Endothelial cell of umbilical vein (primary cell): Measurements from ENCODE around the gene DISP3. TPM values are rescaled to one million over a fixed set of nuclear protein-coding genes. Genes with fewer than 3 reads are reported as not detected.

ENCODE experiments used
- BruUV-seq: library from RNA; stranded (reverse); fragments of 400-500 nt; replicated peaks from 2 replicates; lab custom pipeline; 2021; lab: Mats Ljungman, UMichigan
- CTCF ChIA-PET: fragments of 300-600, 350-600 bp; sonication (Branson Sonifier 250); formaldehyde crosslinking; loops from one replicate; lab custom pipeline; 2021; ENCODE audit warnings: antibody characterized with exemption, inconsistent platforms; lab: Charles Lee
- POLR2A ChIA-PET: fragments of 300-600, 350-600 bp; sonication (Branson Sonifier 250); formaldehyde crosslinking; loops from one replicate; lab custom pipeline; 2021; ENCODE audit warnings: antibody characterized with exemption, inconsistent platforms; lab: Charles Lee
- DNase-seq: peaks from one replicate; pipeline ENCODE4 v3.0.0-alpha.2; 2011; ENCODE audit warnings: low read depth, low spot score
- FAIRE-seq: peaks from 2 replicates; lab custom pipeline; 2011; peaks lifted over from hg19 to GRCh38; lab: Jason Lieb, UNC
- H2AFZ ChIP-seq: 2 replicates; pipeline ENCODE4 v1.6.0; 2012; ENCODE audit warnings: low read depth, low read length, control low read depth, inconsistent platforms
- H3K27ac ChIP-seq: 2 replicates; pipeline ENCODE4 v1.5.1; 2011; ENCODE audit warnings: low read depth, mild to moderate bottlenecking, control low read depth, low read length, moderate library complexity; ENCODE audit not compliant: insufficient read depth
- H3K27me3 ChIP-seq, 2 experiments: 2 replicates each; pipeline versions ENCODE4 v1.6.0 to v1.6.1; 2011; ENCODE audit warnings: low read length in 2 of 2, mixed read lengths in 1 of 2; ENCODE audit not compliant: control insufficient read depth in 2 of 2, insufficient read depth in 2 of 2
- H3K36me3 ChIP-seq, 2 experiments: 2 replicates in 1 of 2; 3 replicates in 1 of 2; pipeline ENCODE4 v1.5.1; 2011; ENCODE audit warnings: low read length in 2 of 2, mild to moderate bottlenecking in 1 of 2, moderate library complexity in 1 of 2; ENCODE audit not compliant: control insufficient read depth in 2 of 2, insufficient read depth in 2 of 2; ENCODE audit errors: extremely low read depth in 1 of 2
- H3K4me1 ChIP-seq: 3 replicates; pipeline ENCODE4 v1.5.1; 2011; ENCODE audit warnings: mild to moderate bottlenecking, low read length; ENCODE audit not compliant: control insufficient read depth, insufficient read depth; ENCODE audit errors: extremely low read depth
- H3K4me2 ChIP-seq: 2 replicates; pipeline ENCODE4 v1.6.1; 2011; ENCODE audit warnings: low read length, control low read depth, mixed read lengths; ENCODE audit not compliant: insufficient read depth
- H3K4me3 ChIP-seq, 3 experiments: fragments of 200-600 bp in 1 of 3; sonication (generic), shearing (Covaris generic) in 1 of 3; replicated peaks in 1 of 3; 2 replicates each; pipeline ENCODE4 v1.5.1; 2011 to 2016; ENCODE audit warnings: control low read depth in 3 of 3, low read length in 3 of 3, mild to moderate bottlenecking in 2 of 3, inconsistent platforms in 1 of 3, low read depth in 1 of 3, moderate library complexity in 1 of 3; ENCODE audit not compliant: insufficient read depth in 1 of 3
- H3K79me2 ChIP-seq: 2 replicates; pipeline ENCODE4 v1.6.0; 2012; ENCODE audit warnings: low read length, inconsistent platforms; ENCODE audit not compliant: control insufficient read depth, insufficient read depth
- H3K9ac ChIP-seq: replicated peaks from 2 replicates; pipeline ENCODE3; 2011; ENCODE audit warnings: low read length, control low read depth; ENCODE audit not compliant: insufficient read depth; ENCODE audit errors: extremely low read depth
- H3K9me1 ChIP-seq: replicated peaks from 3 replicates; pipeline ENCODE4 v1.6.0; 2011; ENCODE audit warnings: mild to moderate bottlenecking, low read length; ENCODE audit not compliant: control insufficient read depth, insufficient read depth; ENCODE audit errors: extremely low read depth
- H3K9me3 ChIP-seq: replicated peaks from 2 replicates; pipeline ENCODE4 v1.5.1; 2012; ENCODE audit warnings: low read length, inconsistent platforms; ENCODE audit not compliant: control insufficient read depth, insufficient read depth
- H4K20me1 ChIP-seq: replicated peaks from 2 replicates; pipeline ENCODE3; 2011; ENCODE audit warnings: mild to moderate bottlenecking, low read length; ENCODE audit not compliant: control insufficient read depth, insufficient read depth; ENCODE audit errors: extremely low read depth
- CTCF ChIP-seq, 2 donors: IDR thresholded peaks; 1 replicate in 1 of 2; 2 replicates in 1 of 2; pipeline ENCODE4 v1.5.1; 2011; ENCODE audit warnings: low read length in 2 of 2, mild to moderate bottlenecking in 2 of 2, moderate library complexity in 2 of 2, control low read depth in 1 of 2, inconsistent platforms in 1 of 2, low read depth in 1 of 2; ENCODE audit not compliant: insufficient read depth in 1 of 2; ENCODE audit errors: extremely low read depth in 1 of 2
- EZH2 ChIP-seq: IDR thresholded peaks from 2 replicates; pipeline ENCODE4 v1.6.1; 2012; ENCODE audit warnings: borderline replicate concordance, low read depth, mild to moderate bottlenecking, moderate library complexity, low read length, inconsistent platforms; ENCODE audit not compliant: severe bottlenecking
- FOS ChIP-seq: IDR thresholded peaks from 2 replicates; pipeline ENCODE4 v1.6.1; 2011; ENCODE audit warnings: mild to moderate bottlenecking, low read length, moderate library complexity, borderline replicate concordance; ENCODE audit not compliant: insufficient read depth
- GATA2 ChIP-seq: IDR thresholded peaks from 2 replicates; pipeline ENCODE4 v1.7.0; 2011; ENCODE audit warnings: low read depth, mild to moderate bottlenecking, moderate library complexity, mixed read lengths, low read length; ENCODE audit not compliant: insufficient read length, insufficient read depth
- JUN ChIP-seq: IDR thresholded peaks from 2 replicates; pipeline ENCODE4 v1.6.1; 2011; ENCODE audit warnings: borderline replicate concordance, low read depth; ENCODE audit not compliant: insufficient read length, insufficient read depth
- MAX ChIP-seq: IDR thresholded peaks from 2 replicates; pipeline ENCODE4 v1.6.1; 2011; ENCODE audit not compliant: insufficient read depth, insufficient read length
- MYC ChIP-seq: IDR thresholded peaks from one replicate; pipeline ENCODE4 v1.6.1; 2011; ENCODE audit warnings: mild to moderate bottlenecking, low read depth, low read length
- POLR2A ChIP-seq: IDR thresholded peaks from 2 replicates; pipeline ENCODE4 v1.6.1; 2012; ENCODE audit warnings: low read depth, mild to moderate bottlenecking, control low read depth, low read length
- POLR2AphosphoS5 ChIP-seq: IDR thresholded peaks from 2 replicates; pipeline ENCODE4 v1.6.1; 2012; ENCODE audit warnings: low read depth, mild to moderate bottlenecking, control low read depth, low read length, moderate library complexity; ENCODE audit not compliant: insufficient read depth
- dilution Hi-C: fragments of 300-500 bp; cut with MboI; formaldehyde crosslinking; loops from one replicate; pipeline ENCODE4 v1.15.0; 2019; ENCODE audit warnings: low sequenced_read_pairs; ENCODE audit not compliant: extremely low pct_ligation_motif_present
- intact Hi-C: fragments of 100-400 bp; cut with micrococcal nuclease; formaldehyde crosslinking; loops from one replicate; pipeline ENCODE4 v1.10.0; 2022
- polyA plus RNA-seq, 4 experiments: library from polyadenylated mRNA; depleted of rRNA in 3 of 4; stranded (reverse) in 3 of 4; unstranded in 1 of 4; fragments of >200 nt; gene quantifications; 2 replicates each; pipeline versions ENCODE4 v1.2.1 to v1.2.3, GENCODE V29; 2011 to 2012; ENCODE audit warnings: missing spikeins in 1 of 4
- total RNA-seq: library from RNA; stranded (reverse); gene quantifications from 2 replicates; pipeline ENCODE4 v1.2.3, GENCODE V29; 2021

The DISP3 gene
- total and polyA plus RNA-seq, 2 donors (not counting 3 experiments of a cell fraction or from before 2014, with no cell fraction given), result 0.26 to 0.49 TPM

DNA sequence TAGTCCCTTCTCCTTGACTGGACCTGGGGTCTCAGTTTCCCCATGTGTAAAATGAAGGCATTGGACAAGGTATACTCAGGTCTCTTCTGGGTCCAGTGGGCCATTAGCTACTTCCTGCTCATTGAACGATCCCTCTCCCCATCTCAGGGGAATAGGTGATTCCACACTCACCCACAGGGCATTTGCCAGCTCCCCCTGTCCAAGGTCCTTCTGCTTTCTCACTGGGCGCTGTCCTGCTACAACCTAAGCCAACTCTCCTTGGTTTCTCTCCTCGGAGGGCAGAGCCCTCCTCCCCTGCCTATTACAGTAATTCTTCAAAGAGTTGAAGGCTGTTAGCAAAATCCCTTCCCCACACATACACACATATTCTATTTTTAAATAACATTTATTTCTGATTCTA is 16.6 kb downstream of the DISP3 start:
- Histone ChIP-seq H4K20me1 (no peaks in the 10 kb centered on the region), H3K36me3 (no peaks in the 10 kb centered on the region), H2AFZ (no peak overlapping the region), H3K4me3 (no peak overlapping the region), H3K4me2 (no peak overlapping the region), H3K79me2 (no peaks in the 10 kb centered on the region), H3K9ac (no peak overlapping the region), H3K9me3 (no peaks in the 10 kb centered on the region), H3K9me1 (no peaks in the 10 kb centered on the region), H3K27me3 (no peaks in the 10 kb centered on the region), H3K4me1 (no peaks in the 10 kb centered on the region), H3K27ac (no peak overlapping the region)
- no peak for TF ChIP-seq CTCF (IDR thresholded peaks at IDR 0.05; ENCODE audit: extremely low read depth in 1 of 2, insufficient read depth in 1 of 2, low read depth in 1 of 2, low read length in 2 of 2)
- TF ChIP-seq FOS, result no peak
- TF ChIP-seq MAX, result no peak
- no peak for TF ChIP-seq MYC
- BruUV-seq, result no TSS peak
- no peak for DNase-seq
- dilution Hi-C loops (no loop called here), intact Hi-C loops (no loop called here)
- CTCF ChIA-PET, result no interaction called here
- POLR2A ChIA-PET, result no interaction called here
- FAIRE-seq, result no peak

DNA sequence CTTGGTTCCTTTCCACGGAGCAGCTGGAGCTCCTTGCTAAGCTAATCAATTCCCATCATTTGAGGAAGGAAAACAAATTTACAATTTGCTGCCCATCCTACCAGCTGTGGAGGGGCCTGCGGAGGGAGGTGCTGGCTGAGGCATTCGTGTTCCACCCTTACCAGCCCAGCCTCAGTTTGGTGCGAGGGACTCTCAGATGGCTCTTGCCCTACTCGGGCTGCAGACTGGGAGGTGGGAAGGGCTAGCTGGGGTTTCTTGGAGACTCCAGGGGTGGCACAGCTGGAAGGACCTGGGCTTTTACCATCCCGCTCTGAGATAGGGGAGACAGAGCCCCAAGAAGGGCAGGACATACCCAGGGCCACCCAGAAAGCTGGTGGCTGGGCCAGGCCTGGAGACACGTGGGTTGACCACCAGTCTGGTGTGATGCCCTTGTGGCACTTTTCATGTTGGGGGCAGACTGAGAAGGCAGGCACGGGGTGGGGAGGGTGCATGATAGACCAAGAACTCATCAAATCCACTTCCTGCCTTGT is 17.7 kb downstream of the DISP3 start:
- Histone ChIP-seq H3K79me2 (no peaks in the 10 kb centered on the region), H2AFZ (no peak overlapping the region), H3K36me3 (no peaks in the 10 kb centered on the region), H3K4me1 (no peaks in the 10 kb centered on the region), H3K27me3 (no peaks in the 10 kb centered on the region), H3K9ac (no peak overlapping the region), H4K20me1 (no peaks in the 10 kb centered on the region), H3K9me1 (no peaks in the 10 kb centered on the region), H3K4me3 (no peak overlapping the region), H3K4me2 (no peak overlapping the region), H3K27ac (no peak overlapping the region), H3K9me3 (no peaks in the 10 kb centered on the region)
- intact Hi-C loops (loop anchor here (1.0 kb wide), 1 partner anchor 35 kb away; no protein-coding TSS in a partner anchor), dilution Hi-C loops (no loop called here)
- BruUV-seq, result no TSS peak
- DNase-seq, result no peak
- POLR2A ChIA-PET, result no interaction called here
- TF ChIP-seq EZH2 (no peak), JUN (no peak), MYC (no peak), GATA2 (no peak), POLR2AphosphoS5 (no peak), MAX (no peak), POLR2A (no peak), FOS (no peak), CTCF (IDR thresholded peaks at IDR 0.05; ENCODE audit: extremely low read depth in 1 of 2, insufficient read depth in 1 of 2, low read depth in 1 of 2, low read length in 2 of 2) (no peak)
- CTCF ChIA-PET, result interaction anchor here (0.7 kb wide), 1 partner anchor 9 kb away, joined by 3 read pairs; no protein-coding TSS in a partner anchor
- FAIRE-seq, result no peak
